22Rv1 (cell line): ENCODE data around the gene CDK6.

ENCODE experiments used
- CTCF ChIP-seq: fragments of 450-650 bp; IDR thresholded peaks from 2 replicates; pipeline ENCODE4 v1.5.1; 2017; ENCODE audit warnings: mild to moderate bottlenecking
- ZFX ChIP-seq: fragments of 450-650 bp; IDR thresholded peaks from 2 replicates; pipeline ENCODE4 v1.6.1; 2017; ENCODE audit warnings: antibody characterized with exemption, borderline replicate concordance

DNA sequence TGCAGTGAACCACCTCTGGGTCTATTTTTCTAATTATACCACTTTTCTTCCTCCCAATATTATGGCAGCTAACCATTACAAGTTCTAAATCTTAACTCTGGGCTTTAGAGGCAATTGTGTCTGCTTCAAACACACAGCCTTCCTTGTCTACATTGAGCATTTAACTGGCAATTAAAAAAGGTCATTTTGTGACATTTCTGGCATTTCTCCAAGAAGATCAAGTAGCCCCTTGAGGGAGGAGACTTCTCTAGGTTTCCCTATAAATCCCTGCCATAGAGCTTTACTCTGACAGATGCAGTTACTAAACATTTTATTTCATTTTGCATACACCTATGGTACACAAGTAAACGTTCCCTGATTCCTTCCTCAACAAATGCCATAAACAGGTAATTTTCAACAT, 212.8 kb downstream of the CDK6 start:
- TF ChIP-seq CTCF = no peak
- no peak for TF ChIP-seq ZFX
